Head of caudate nucleus (tissue), 42 donors: ENCODE results near the gene GPT2.
"Not testable (repeated sequence)": the region's sequence is repeated elsewhere in the genome, so short reads cannot be mapped to it uniquely, and the experiment has no call there.

Experiments used
- DNase-seq, 42 donors: peaks; one replicate each; pipeline versions ENCODE4 v3.0.0 to v3.0.0-alpha.2; 2020 to 2021; ENCODE audit warnings: mixed read lengths in 7 of 42
- intact Hi-C: fragments of 100-400 bp; cut with DNase I; formaldehyde crosslinking; loops from one replicate; pipeline ENCODE4 v1.15.0; 2022

The GPT2 gene

GRCh38 chr16:46858151-46858550 is 26.0 kb upstream of the GPT2 start:
- intact Hi-C loops = no loop called here
- DNase-seq = no peak

DNA sequence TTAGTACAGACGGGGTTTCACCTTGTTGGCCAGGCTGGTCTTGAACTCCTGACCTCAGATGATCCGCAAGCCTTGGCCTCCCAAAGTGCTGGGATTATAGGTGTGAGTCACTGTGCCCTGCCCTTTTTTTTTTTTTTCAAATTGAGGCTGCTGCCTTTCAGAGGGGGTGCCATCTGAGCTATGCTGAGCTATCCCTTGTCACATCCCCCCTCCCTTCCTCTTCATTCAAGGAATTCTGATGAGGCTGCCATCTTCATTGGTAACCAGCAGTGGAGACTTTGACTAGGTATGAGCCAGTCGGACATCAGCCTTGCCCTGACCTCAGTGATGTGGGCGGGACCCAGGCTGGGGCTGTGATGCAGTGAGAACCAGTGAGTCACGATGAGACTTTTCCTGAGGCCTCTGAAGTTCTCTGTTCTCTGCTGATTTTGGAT is 24.4 kb upstream of the GPT2 start:
- DNase-seq = no peak
- intact Hi-C loops = no loop called here

- DNase-seq = no peak
Measured at GRCh38 chr16:46862555-46863447, 21.4 kb upstream of the GPT2 start.

GRCh38 chr16:46866286-46866685 is 17.9 kb upstream of the GPT2 start:
- no peak for DNase-seq
- intact Hi-C loops = no loop called here

More at GRCh38 chr16:46862555-46863447, 21.4 kb upstream of the GPT2 start:
- intact Hi-C loops = no loop called here

DNA sequence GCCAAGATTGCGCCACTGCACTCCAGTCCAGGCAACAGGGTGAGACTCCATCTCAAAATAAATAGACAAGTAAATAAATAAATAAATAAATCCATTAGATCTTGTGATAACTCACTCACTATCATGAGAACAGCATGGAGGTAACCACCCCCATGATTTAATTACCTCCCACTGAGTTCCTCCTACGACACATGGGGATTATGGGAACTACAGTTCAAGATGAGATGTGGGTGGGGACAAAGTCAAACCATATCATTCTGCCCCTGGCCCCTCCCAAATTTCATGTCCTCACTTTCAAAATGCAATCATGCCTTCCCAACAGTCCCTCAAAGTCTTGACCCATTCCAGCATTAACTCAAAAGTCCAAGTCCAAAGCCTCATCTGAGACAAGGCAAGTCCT is 16.7 kb upstream of the GPT2 start:
- DNase-seq, intact Hi-C loops: not testable (repeated sequence)

DNA sequence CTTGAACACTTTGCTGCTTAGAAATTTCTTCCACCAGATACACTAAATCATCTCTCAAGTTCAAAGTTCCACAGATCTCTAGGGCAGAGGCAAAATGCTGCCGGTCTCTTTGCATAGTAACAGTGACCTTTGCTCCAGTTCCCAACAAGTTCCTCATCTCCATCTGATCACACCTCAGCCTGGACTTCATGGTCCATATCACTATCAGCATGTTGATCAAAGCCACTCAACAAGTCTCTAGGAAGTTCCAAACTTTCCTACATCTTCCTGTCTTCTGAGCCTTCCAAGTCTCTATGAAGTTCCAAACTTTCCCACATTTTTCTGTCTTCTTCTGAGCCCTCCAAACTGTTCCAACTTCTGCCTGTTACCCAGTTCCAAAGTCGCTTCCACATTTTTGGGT is 15.3 kb upstream of the GPT2 start:
- intact Hi-C loops, DNase-seq: not testable (repeated sequence)

DNA sequence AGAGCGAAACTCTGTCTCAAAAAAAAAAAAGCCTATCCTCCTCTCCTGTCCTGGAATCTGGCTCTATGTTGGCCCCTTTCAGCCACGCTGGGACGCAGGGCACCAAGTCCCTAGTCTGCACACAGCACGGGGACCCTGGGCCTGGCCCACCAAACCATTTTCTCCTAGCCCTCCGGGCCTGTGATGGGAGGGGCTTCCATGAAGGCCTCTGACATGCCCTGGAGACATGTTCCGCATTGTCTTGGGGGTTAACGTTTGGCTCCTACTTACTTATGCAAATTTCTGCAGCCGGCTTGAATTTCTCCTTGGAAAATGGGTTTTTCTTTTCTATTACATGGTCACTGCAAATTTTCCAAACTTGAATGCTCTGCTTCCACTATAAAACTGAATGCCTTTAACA is 12.6 kb upstream of the GPT2 start:
- DNase-seq = no peak
- intact Hi-C loops = no loop called here

DNA sequence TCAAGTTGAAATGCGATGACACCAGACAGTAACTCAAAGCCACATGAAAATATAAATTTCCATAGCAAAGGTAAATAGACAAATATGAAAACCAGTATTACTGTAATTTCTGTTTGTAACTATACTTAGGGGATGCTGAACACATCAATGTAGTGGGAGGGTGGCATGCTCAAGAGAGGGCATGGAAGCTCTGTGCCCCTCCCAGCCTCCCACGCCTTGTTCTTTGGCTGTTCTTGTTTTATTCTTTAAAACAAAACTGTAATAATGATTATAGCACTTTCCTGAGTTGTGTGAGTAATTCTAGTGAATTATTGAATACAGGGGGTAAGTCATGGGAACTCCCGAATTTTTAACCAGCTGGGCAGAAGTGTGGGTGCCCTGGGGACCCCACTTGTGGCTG is 11.0 kb upstream of the GPT2 start:
- intact Hi-C loops = no loop called here
- DNase-seq = peak in 35 of 42 donors; percentile 17 to 84 (median 49)

- DNase-seq = no peak
- intact Hi-C loops = no loop called here
Measured at GRCh38 chr16:46875243-46875642, 8.9 kb upstream of the GPT2 start.

- no peak for DNase-seq
- intact Hi-C loops = no loop called here
Measured at GRCh38 chr16:46882304-46882939, 1.7 kb upstream of the GPT2 start.

DNA sequence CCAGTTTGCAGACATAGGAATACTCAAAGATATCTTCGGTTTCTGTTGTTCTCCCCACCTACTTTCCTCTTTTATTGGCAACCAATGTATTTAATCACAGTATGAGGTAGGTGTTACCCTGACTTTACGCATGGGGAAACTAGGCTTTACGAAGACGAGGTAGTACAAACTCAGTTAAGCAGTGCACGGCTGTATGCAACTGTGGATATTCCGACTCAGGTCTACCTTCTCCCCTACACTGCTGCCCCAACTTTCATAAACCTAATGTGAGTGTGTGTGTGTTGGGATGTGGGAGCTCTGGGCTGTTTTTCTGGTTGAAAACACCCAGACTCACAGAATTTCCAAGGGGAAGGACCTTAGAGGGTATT is 1.2 kb upstream of the GPT2 start:
- no peak for DNase-seq
- intact Hi-C loops = no loop called here

- intact Hi-C loops = no loop called here
- DNase-seq = peak in 36 of 42 donors; percentile 23 to 78 (median 51)
Measured at GRCh38 chr16:46883353-46883689, 841 bp upstream of the GPT2 start.

DNA sequence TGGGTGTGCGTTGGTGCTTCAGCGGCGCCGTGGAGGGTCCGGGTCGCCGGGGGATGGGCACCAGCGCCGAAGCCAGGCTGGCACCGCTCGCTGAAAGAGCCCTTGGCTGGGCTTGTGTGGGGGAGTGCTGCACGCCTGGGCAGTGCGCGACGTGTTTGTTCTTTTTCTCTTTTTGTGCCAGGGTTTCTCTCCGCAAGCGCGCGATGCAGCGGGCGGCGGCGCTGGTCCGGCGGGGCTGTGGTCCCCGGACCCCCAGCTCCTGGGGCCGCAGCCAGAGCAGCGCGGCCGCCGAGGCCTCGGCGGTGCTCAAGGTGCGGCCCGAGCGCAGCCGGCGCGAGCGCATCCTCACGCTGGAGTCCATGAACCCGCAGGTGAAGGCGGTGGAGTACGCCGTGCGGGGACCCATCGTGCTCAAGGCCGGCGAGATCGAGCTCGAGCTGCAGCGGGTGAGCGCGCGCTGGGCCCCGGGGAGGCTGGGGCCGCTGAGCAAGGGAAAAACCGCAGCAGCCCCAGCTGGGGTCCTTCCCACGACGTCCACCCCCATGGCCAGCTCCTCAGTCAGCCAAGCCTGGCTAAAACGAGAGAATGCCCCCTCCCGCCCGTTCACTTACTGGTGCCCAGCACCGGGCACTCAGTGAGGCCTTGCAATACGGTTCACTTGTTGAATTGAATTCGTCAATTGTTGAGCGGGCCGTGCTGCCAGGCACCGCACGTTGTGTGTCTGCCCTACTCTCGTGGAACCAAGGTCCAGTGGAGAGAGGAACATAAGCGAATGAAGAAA is 541 bp downstream of the GPT2 start:
- intact Hi-C loops = no loop called here
- peak in 41 of 42 donors; percentile 27 to 79 (median 61) for DNase-seq

DNA sequence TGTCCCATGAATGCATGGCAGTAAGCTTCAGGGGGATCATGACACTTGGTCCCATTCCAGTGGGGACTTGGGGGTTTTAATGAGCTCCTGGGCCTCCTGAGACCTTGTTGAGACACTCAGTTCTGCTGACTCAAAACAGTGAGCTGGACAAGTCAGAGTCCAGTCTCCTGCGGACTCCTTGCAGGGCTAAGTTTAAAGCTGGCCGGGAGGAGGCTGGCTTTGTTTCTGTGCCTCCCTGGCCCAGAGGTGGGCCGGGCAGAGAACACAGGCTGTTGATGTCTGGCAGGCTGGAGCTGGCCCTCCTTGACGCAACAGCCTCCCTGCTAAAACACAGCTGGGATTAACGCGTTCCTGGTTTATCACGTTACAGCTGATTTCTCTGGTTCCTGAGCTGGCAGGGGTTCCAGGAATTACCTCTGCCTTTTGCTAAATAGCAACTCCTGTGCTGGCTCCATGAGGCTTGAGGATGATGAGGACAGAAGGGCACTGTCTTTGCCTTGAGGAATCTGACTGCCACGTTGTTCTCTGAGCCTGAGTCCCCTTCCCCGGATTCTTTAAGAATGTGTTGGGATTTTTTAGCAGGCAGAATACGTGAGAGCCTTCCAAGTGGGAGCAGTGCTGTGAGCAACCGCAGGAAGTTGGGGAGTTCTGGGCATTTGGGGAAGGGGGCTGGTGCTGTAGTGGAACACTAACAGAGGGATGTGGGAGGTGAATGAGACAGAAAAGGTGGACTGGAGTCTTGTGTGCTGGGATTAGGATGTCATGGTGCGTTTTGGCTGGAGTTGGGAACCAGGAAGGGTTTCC is 2.0 kb downstream of the GPT2 start:
- intact Hi-C loops = no loop called here
- DNase-seq = peak in 22 of 42 donors; percentile 31 to 79 (median 54)

- DNase-seq = peak in 6 of 42 donors; percentile 16 to 55 (median 40)
- intact Hi-C loops = no loop called here
Measured at GRCh38 chr16:46886764-46887523, 2.8 kb downstream of the GPT2 start.

DNA sequence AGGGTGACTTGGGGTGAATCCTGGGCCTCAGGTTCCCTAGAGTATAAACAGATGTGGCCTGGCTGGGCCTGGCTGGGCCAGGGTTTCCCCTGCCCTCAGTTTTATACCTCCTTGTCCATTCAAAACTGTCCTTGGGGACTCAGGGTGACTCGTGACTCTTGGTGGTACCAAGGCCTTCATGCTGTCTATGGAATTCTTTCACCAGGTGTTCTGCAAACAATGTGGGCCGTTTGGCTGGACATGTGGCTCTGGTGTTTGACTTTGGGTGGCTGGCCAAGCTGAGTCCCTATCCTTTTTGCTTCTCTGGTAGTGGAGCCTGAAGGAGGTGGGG is 3.3 kb downstream of the GPT2 start:
- no peak for DNase-seq
- intact Hi-C loops = no loop called here

- intact Hi-C loops = no loop called here
- DNase-seq = no peak
Measured at GRCh38 chr16:46889245-46889941, 5.2 kb downstream of the GPT2 start.

GRCh38 chr16:46889942-46890300 is 5.8 kb downstream of the GPT2 start:
- no peak for DNase-seq
- intact Hi-C loops = no loop called here
